Pons (tissue), 1 donor: ENCODE results near the gene CYP4F3.
"Not testable (repeated sequence)": the region's sequence is repeated elsewhere in the genome, so short reads cannot be mapped to it uniquely, and the experiment has no call there.

Experiments used
- DNase-seq: peaks from one replicate; pipeline ENCODE4 v3.0.0-alpha.2; 2016; ENCODE audit warnings: low spot score

The CYP4F3 gene

DNA sequence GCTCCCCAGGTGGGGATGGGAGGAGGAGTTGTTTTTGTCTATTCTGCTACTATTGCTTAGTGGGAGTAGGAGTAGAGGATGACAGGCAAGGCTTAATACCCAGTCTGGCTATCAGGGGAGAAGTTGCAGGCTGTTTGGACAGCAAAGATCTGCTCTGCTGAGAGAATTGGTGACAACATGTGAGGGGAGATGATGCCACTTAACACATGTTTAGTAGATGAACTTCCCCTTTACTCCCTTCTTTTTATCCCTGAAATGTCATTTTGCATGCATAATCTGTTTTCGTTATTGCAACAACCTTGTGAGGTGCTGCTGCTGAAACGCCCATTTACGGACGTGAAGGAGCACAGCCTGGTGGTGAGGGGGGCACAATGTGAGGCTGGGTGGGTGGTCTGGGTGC, 29.2 kb downstream of the CYP4F3 start:
- no peak for DNase-seq

DNA sequence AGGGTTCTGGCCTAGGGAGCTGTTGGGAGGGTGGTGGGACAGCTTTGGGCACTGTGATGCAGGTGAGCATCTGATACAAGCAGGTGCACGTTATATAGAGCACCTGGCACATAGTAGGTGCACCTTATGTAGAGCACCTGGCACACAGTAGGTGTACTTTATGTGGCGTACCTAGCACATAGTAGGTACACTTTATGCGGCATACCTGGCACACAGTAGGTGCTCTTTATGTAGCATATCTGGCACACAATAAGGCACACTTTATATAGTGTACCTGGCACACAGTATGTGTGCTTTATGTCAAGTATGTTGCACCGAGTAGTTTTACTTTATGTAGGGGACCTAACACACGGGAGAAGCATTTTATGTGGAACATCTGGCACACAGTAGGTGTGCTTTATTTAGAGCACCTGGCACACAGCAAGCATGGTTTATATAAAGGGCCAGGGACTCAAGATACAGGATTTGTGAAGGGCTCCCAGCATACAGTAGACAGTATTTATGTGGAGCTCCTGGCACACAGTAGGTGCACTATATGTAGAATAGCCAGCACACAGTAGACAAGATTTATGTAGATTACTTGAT, 30.6 kb downstream of the CYP4F3 start:
- DNase-seq, result no peak

DNA sequence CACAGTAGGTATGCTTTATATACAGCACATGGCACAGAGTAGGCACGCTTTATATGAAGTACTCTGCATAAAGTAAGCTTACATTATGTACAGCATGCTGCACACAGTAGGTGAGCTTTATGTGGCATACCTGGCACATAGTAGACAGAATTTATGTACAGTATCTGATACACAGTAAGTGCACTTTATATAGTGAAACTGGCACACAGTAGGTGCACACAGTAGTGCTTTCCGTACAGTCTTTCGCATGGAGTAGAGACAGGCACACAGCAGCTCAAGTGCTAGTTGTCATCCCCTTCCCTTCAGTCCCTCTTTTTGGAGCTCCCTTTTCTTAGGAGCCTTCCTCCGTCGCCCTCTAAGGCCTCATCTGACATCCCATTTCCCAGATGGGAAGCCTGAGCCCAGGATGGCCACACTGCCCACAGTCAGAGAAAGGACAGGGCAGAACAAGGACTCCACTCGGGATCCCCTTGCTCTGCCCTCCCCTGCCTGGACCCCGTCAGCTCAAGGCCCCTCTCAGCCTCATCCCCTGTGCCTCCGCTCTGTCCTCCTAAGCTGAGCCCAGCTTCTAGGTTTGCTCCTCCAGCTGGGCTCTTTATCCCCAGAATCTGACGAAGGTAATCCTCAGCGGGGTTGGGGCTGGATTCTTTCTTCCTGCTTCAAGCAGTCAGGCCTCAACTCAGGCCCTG, 31.3 kb downstream of the CYP4F3 start:
- no peak for DNase-seq

DNA sequence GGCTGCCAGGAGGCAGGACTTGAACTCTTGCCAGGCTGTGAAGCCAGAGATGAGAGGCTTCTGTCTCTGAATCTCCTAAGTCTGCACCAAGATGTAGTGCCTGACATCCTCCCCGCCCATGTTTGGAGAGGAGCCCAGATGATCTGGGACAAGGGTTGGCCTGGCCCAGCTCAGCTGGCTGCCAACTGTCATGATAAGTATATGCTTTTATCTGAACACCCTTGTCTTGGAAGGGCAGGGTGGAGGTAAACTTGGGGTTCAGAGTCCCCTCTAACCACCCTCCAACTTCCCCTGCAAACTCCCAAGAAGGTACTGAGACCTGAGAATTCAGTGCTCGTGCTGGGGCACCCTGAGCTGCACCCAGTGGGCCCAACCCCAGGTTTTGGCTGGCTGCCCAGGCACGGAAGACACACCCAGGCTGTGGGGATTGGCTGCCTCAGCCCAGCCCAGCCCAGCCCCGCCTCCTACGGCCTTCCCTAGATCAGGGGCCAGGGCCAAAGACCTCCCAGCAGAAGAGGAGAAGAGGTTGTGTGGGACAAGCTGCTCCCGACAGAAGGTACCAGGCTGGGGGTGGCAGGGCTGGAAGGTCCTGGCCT, 32.0 kb downstream of the CYP4F3 start, which contains the start of gene CYP4F12:
Gene CYP4F12, plus strand, starts transcription at position 508 of the 596 bp plus-strand sequence. CDS start 443 bp downstream, outside the sequence.
- no peak for DNase-seq

DNA sequence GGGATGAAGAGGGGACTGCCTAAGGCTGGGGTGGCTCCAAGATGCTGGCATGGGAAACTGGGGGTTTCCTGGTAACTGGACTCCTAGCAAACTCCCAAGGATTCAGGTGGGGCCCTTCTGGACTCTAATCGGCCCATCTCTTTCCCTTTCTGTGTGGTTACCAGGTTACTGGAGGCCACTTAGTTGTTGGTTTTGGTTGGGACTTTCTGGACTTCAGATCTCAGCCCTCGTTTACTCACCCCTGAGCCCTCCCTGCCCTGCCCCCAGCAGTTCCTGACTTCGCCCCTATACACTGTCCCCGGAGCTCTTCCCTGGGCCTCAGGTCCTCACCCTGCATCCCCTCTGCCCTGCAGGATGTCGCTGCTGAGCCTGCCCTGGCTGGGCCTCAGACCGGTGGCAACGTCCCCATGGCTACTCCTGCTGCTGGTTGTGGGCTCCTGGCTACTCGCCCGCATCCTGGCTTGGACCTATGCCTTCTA, 32.5 kb downstream of the CYP4F3 start:
- no peak for DNase-seq

DNA sequence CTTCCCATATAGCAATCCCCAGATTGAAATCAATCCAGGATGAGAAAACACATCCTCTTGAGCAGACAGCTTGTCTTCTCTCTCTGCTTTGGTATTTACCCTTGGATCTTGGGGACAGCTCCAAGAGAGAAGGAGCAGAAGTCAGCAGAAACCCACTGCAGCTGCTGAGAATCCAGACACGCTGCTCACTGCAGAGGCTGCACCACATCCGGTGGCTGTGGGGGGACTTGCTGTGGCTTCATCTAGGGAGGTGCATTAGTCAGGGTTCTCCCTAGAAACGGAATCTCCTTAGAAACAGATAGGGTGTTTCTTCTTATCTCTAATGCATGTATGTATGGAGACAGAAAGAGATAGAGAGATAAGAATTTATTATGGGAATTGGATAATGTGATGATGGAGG, 34.9 kb downstream of the CYP4F3 start:
- DNase-seq, result no peak

DNA sequence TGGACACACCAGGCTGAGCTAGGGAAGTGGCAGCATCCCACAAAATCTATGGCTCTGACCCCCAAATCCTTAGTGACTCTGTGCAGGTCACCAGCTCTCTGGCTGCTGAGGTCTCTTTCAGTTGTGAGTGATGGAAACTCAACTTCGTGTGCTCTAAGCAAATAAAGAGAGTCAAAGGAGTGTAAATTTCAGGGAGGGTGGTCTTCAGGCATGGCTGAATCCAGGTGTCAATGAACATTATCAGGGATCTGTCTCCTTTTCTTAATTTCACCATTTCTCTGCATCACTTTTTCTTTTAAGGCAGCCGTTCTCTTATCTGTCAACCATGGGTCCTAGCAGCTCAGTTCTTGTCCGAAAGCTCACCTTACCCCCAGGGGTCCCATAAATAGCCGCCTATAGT, 38.4 kb downstream of the CYP4F3 start:
- DNase-seq, result no peak

DNA sequence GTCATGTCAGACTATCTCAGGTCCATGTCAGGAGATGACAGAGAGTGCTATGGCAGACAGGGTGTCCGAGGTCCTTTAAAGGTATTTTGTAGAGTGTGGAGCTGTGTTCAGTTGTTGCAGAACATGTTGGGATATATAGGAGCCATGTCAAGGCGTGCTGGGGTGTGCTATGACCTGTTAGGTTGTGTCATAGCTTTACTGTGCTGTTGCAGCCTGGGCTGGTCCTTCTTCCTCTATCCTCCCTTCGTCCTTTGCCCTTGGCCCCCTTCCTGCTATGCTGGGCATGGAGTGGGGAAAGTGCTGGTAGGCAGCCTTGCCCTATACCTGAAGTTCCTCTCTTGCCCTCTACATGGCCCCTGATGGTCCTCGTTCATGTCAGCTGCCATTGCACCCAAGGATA, 39.2 kb downstream of the CYP4F3 start:
- DNase-seq, result not testable (repeated sequence)

DNA sequence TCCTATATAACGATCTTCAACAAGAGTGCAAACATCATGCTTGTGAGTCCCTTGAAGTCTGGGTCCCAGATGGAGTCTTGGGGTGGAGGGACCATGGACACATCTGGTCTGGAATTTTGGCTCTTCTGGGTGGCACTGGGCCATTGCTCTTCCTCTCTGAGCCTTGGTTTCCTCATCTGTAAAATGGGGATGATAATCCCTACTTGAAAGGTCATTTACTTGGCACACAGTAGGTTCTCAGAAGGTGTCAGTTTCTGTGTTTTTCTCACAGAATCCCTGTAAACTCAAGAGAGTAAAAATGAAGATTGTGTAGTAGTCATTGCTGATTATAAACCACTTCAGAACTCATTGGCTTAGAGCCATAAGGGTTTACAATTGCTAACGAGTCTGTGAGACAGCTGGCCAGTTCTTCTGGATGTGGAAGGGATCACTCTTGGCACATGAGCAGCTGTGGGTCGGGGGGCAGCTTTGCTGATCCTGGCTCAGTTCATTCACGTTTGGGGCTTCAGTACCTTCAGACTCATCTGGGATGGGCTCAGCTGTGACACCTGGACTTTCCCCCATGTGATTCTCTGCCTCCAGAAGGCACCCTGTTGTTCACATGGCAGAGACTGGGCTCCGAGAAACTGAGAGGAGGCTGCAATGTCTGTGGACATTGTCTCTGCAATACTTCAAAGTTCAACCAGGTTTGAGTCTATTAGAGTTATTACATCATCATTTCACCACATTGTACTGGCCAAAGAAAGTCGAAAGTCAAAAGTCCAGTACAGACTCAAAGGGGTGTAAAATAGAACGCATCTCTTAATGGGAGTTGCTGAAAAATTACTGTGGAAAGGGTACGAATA, 40.0 kb downstream of the CYP4F3 start:
- no peak for DNase-seq

DNA sequence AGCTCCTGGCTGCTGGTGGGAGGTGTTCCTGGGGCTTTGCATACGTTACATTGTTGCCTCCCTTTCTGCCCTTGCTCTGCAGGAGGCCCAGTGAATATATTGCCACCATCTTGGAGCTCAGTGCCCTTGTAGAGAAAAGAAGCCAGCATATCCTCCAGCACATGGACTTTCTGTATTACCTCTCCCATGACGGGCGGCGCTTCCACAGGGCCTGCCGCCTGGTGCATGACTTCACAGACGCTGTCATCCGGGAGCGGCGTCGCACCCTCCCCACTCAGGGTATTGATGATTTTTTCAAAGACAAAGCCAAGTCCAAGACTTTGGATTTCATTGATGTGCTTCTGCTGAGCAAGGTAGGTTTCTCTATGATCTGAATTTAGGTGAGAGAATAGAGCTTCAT, 42.7 kb downstream of the CYP4F3 start:
- DNase-seq, result no peak

DNA sequence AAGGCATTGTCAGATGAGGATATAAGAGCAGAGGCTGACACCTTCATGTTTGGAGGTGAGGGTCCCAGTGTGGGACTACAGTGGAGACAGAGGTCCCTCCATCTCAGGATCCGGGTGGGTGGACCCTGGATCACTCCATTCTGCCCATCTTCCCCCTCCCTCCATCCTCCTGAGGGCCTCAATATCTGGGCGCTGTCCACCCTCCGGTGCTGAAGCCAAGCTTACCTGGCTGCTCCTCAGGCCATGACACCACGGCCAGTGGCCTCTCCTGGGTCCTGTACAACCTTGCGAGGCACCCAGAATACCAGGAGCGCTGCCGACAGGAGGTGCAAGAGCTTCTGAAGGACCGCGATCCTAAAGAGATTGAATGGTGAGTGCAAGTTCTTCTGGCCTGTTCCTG, 44.1 kb downstream of the CYP4F3 start:
- DNase-seq, result no peak

DNA sequence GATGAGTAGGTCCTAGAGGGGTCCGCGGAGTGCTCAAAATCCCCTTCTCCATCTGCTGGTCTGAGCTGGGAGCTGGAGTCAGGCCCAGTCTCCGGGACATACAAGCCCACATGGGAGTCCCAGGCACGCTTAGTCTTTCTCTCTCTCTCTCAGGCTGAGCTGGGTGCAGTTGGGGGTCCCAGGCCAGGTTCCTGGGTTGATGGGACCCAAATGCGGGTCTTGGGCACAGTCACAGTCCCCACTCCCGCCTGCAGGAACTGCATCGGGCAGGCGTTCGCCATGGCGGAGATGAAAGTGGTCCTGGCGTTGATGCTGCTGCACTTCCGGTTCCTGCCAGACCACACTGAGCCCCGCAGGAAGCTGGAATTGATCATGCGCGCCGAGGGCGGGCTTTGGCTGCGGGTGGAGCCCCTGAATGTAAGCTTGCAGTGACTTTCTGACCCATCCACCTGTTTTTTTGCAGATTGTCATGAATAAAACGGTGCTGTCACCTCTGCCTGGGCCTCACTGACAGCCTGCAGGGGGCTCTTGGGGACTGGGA, 56.0 kb downstream of the CYP4F3 start:
- DNase-seq, result no peak

DNA sequence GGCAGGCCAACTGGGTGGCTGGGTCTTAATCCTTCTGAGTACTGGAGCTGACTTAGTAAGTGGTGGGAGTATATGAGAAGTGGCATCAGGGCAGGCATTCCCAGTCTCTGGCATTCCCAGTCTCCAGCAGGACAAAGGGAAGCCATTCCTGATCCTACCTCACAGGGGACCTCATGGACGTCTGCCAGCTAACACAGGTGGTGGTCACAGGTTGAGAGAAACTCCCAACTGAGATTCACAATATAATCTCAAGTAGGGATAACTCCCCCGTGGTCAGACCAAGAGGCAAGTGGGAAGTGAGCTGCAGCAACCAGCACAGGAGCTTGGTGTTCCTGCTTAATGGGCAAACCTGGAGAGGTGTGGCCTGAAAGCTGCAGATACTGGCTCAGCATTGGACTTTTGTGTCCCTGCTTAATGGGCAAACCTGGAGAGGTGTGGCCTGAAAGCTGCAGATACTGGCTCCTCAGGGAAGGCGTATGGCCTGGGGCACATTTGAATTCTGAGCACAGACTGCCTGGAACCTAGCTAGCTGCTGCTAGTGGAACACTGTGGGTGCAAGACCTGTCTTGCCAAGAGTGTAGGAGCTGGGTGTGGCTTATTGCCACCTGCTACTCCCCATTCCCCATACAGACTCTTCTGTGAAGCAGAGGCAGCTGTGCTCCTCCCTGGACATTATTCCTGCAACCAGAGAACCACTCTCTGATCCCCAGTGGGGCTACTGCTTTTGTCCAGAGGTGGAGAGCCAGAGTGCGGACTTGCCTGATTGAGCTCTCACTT, 61.2 kb downstream of the CYP4F3 start:
- DNase-seq, result no peak

DNA sequence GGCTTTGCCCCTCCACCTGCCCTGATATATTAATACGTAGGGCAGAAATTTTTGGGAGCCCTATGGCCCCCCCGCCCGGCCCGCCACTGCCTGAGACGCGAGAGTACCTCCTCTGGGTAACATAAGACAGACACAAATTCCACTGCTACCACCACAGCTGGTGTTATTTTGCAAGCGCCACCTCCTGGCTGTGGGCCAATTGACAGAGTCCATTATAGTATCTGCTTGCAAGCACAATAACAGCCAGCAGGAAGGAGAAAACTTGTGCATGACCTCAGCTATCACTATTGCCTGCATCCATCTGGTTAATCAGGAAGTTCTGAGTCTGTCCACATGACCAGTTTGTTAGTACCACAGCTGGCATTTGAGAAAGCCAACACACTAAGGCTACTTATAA, 61.8 kb downstream of the CYP4F3 start:
- DNase-seq, result peak; percentile 32
